Activated CD4-positive, alpha-beta T cell treated with anti-CD3 and anti-CD28 coated beads, Interleukin-2, amount 10 ng/mL, durations not matched to agents 7 days and 5 days (primary cell): ENCODE data around the gene ALDH1A1. TPM values are rescaled to one million over a fixed set of nuclear protein-coding genes. Genes with fewer than 3 reads are reported as not detected.

ENCODE experiments used
- CTCF ChIA-PET: fragments of 350-600 bp; sonication (Branson Sonifier 250); formaldehyde crosslinking; loops from one replicate; lab custom pipeline; 2021; ENCODE audit warnings: antibody characterized with exemption; lab: Charles Lee
- POLR2A ChIA-PET: fragments of 350-600 bp; sonication (Branson Sonifier 250); formaldehyde crosslinking; loops from one replicate; lab custom pipeline; 2021; ENCODE audit warnings: antibody characterized with exemption; lab: Charles Lee
- DNase-seq: peaks from one replicate; pipeline ENCODE4 v3.0.0-alpha.2; 2020
- H3K27ac Mint-ChIP-seq: one replicate; pipeline ENCODE4 v1.8.0; 2021; ENCODE audit warnings: mild to moderate bottlenecking, moderate library complexity, mixed read lengths
- H3K27me3 Mint-ChIP-seq: one replicate; pipeline ENCODE4 v1.8.0; 2021; ENCODE audit warnings: mixed read lengths
- H3K36me3 Mint-ChIP-seq: one replicate; pipeline ENCODE4 v1.8.0; 2021; ENCODE audit warnings: low read depth, mixed read lengths
- H3K4me1 Mint-ChIP-seq: one replicate; pipeline ENCODE4 v1.8.0; 2021; ENCODE audit warnings: mixed read lengths
- H3K4me3 Mint-ChIP-seq: one replicate; pipeline ENCODE4 v1.8.0; 2021; ENCODE audit warnings: mild to moderate bottlenecking, moderate library complexity, mixed read lengths
- H3K9me3 Mint-ChIP-seq: one replicate; pipeline ENCODE4 v1.8.0; 2021; ENCODE audit warnings: mixed read lengths
- total RNA-seq, 2 experiments: library from RNA; stranded (reverse); gene quantifications; one replicate each; pipeline ENCODE4 v1.2.3, GENCODE V29; 2021

The ALDH1A1 gene
- total RNA-seq, 2 experiments from 2014 or later: not detected

GRCh38 chr9:72931897-72932296, 21.0 kb downstream of the ALDH1A1 start:
- Mint-ChIP-seq H3K4me3 (no peak overlapping the region), H3K27ac (no peak overlapping the region), H3K27me3 (peaks cover 2% of the 10 kb centered on the region), H3K4me1 (no peaks in the 10 kb centered on the region), H3K9me3 (no peaks in the 10 kb centered on the region), H3K36me3 (no peaks in the 10 kb centered on the region)
- ChIA-PET POLR2A (no interaction called here), CTCF (no interaction called here)
- no peak for DNase-seq

- no peak for DNase-seq
- Mint-ChIP-seq H3K9me3 (no peaks in the 10 kb centered on the region), H3K4me3 (no peak overlapping the region), H3K36me3 (no peaks in the 10 kb centered on the region), H3K27ac (no peak overlapping the region), H3K27me3 (peaks cover 2% of the 10 kb centered on the region), H3K4me1 (no peaks in the 10 kb centered on the region)
- ChIA-PET CTCF (no interaction called here), POLR2A (no interaction called here)
Observed at GRCh38 chr9:72931437-72931836, 21.4 kb downstream of the ALDH1A1 start.

- H3K27me3 Mint-ChIP-seq: peaks cover 2% of the 10 kb centered on the region
- no peaks in the 10 kb centered on the region for H3K36me3 Mint-ChIP-seq
- H3K9me3 Mint-ChIP-seq: no peaks in the 10 kb centered on the region
- no peak overlapping the region for H3K27ac Mint-ChIP-seq
- H3K4me1 Mint-ChIP-seq: no peaks in the 10 kb centered on the region
- ChIA-PET POLR2A (no interaction called here), CTCF (no interaction called here)
- no peak for DNase-seq
- H3K4me3 Mint-ChIP-seq: no peak overlapping the region
Observed at GRCh38 chr9:72930828-72931227, 22.0 kb downstream of the ALDH1A1 start.

GRCh38 chr9:72929542-72929941, 23.3 kb downstream of the ALDH1A1 start:
- no peak for DNase-seq
- Mint-ChIP-seq H3K9me3 (no peaks in the 10 kb centered on the region), H3K4me3 (no peak overlapping the region), H3K27me3 (peaks cover 2% of the 10 kb centered on the region), H3K4me1 (no peaks in the 10 kb centered on the region), H3K27ac (no peak overlapping the region), H3K36me3 (no peaks in the 10 kb centered on the region)
- ChIA-PET CTCF (no interaction called here), POLR2A (no interaction called here)

- Mint-ChIP-seq H3K27me3 (peaks cover 2% of the 10 kb centered on the region), H3K36me3 (no peaks in the 10 kb centered on the region), H3K9me3 (no peaks in the 10 kb centered on the region), H3K4me1 (no peaks in the 10 kb centered on the region), H3K27ac (no peak overlapping the region), H3K4me3 (no peak overlapping the region)
- POLR2A ChIA-PET: no interaction called here
- DNase-seq: no peak
- CTCF ChIA-PET: interaction anchor here (0.5 kb wide), 1 partner anchor 1083 kb away, joined by 4 read pairs; no protein-coding TSS in a partner anchor
Observed at GRCh38 chr9:72928042-72928507, 24.8 kb downstream of the ALDH1A1 start.

GRCh38 chr9:72926506-72926905, 26.3 kb downstream of the ALDH1A1 start:
- Mint-ChIP-seq H3K9me3 (no peaks in the 10 kb centered on the region), H3K4me3 (no peak overlapping the region), H3K36me3 (no peaks in the 10 kb centered on the region), H3K27ac (no peak overlapping the region), H3K27me3 (peaks cover 2% of the 10 kb centered on the region), H3K4me1 (no peaks in the 10 kb centered on the region)
- ChIA-PET POLR2A (no interaction called here), CTCF (no interaction called here)
- no peak for DNase-seq

- H3K4me1 Mint-ChIP-seq: no peaks in the 10 kb centered on the region
Observed at GRCh38 chr9:72925891-72926290, 27.0 kb downstream of the ALDH1A1 start.

GRCh38 chr9:72925126-72925789, 27.6 kb downstream of the ALDH1A1 start:
- Mint-ChIP-seq H3K4me3 (no peak overlapping the region), H3K36me3 (no peaks in the 10 kb centered on the region), H3K4me1 (no peaks in the 10 kb centered on the region), H3K27me3 (no peaks in the 10 kb centered on the region), H3K27ac (no peak overlapping the region), H3K9me3 (no peaks in the 10 kb centered on the region)
- DNase-seq: no peak
- POLR2A ChIA-PET: no interaction called here
- CTCF ChIA-PET: no interaction called here

More at GRCh38 chr9:72925891-72926290, 27.0 kb downstream of the ALDH1A1 start:
- H3K36me3 Mint-ChIP-seq: no peaks in the 10 kb centered on the region
- peaks cover 2% of the 10 kb centered on the region for H3K27me3 Mint-ChIP-seq
- DNase-seq: no peak
- ChIA-PET CTCF (no interaction called here), POLR2A (no interaction called here)
- no peak overlapping the region for H3K27ac Mint-ChIP-seq
- H3K9me3 Mint-ChIP-seq: no peaks in the 10 kb centered on the region
- no peak overlapping the region for H3K4me3 Mint-ChIP-seq

GRCh38 chr9:72924154-72924790, 28.6 kb downstream of the ALDH1A1 start:
- Mint-ChIP-seq H3K9me3 (no peaks in the 10 kb centered on the region), H3K27me3 (no peaks in the 10 kb centered on the region), H3K36me3 (no peaks in the 10 kb centered on the region), H3K4me3 (no peak overlapping the region), H3K4me1 (no peaks in the 10 kb centered on the region), H3K27ac (no peak overlapping the region)
- ChIA-PET CTCF (no interaction called here), POLR2A (no interaction called here)
- no peak for DNase-seq

GRCh38 chr9:72923077-72923476, 29.8 kb downstream of the ALDH1A1 start:
- ChIA-PET CTCF (interaction anchor here (0.6 to 1.1 kb wide), 2 partner anchors 14 to 717 kb away, joined by 3 to 6 read pairs; no protein-coding TSS in a partner anchor), POLR2A (no interaction called here)
- H3K4me1 Mint-ChIP-seq: no peaks in the 10 kb centered on the region
- no peak overlapping the region for H3K27ac Mint-ChIP-seq
- DNase-seq: no peak
- no peaks in the 10 kb centered on the region for H3K36me3 Mint-ChIP-seq
- H3K4me3 Mint-ChIP-seq: no peak overlapping the region
- no peaks in the 10 kb centered on the region for H3K27me3 Mint-ChIP-seq
- no peaks in the 10 kb centered on the region for H3K9me3 Mint-ChIP-seq

- Mint-ChIP-seq H3K27ac (no peak overlapping the region), H3K36me3 (no peaks in the 10 kb centered on the region), H3K4me3 (no peak overlapping the region), H3K27me3 (no peaks in the 10 kb centered on the region), H3K4me1 (no peaks in the 10 kb centered on the region), H3K9me3 (no peaks in the 10 kb centered on the region)
- CTCF ChIA-PET: interaction anchor here (0.6 to 1.2 kb wide), 4 partner anchors 15 to 716 kb away, joined by 3 to 6 read pairs (median 3); no protein-coding TSS in a partner anchor
- DNase-seq: no peak
- POLR2A ChIA-PET: no interaction called here
Observed at GRCh38 chr9:72921888-72922654, 30.8 kb downstream of the ALDH1A1 start.

GRCh38 chr9:72919246-72919945, 33.5 kb downstream of the ALDH1A1 start:
- H3K9me3 Mint-ChIP-seq: no peaks in the 10 kb centered on the region
- ChIA-PET CTCF (no interaction called here), POLR2A (no interaction called here)
- H3K27ac Mint-ChIP-seq: no peak overlapping the region
- no peaks in the 10 kb centered on the region for H3K4me1 Mint-ChIP-seq
- DNase-seq: no peak
- H3K27me3 Mint-ChIP-seq: no peaks in the 10 kb centered on the region
- H3K36me3 Mint-ChIP-seq: no peaks in the 10 kb centered on the region
- no peak overlapping the region for H3K4me3 Mint-ChIP-seq
